ENCODE results near the gene LYST.

- TF ChIP-seq CTCF (IDR thresholded peaks at IDR 0.05), result no peak
- TF ChIP-seq POLR2A (IDR thresholded peaks at IDR 0.05), result no peak
These were observed 141.3 kb downstream of the LYST start for GRCh38 chr1:235725434-235725833.
